NT2/D1 (cell line): ENCODE data around the gene TXNRD1.
"Not testable (repeated sequence)": the region's sequence is repeated elsewhere in the genome, so short reads cannot be mapped to it uniquely, and the experiment has no call there.

ENCODE experiments used
- DNase-seq: peaks from one replicate; pipeline ENCODE4 v3.0.0-alpha.2; 2011; ENCODE audit warnings: low read depth, low spot score
- H3K27me3 ChIP-seq: 2 replicates; pipeline ENCODE4 v1.6.0; 2011; ENCODE audit warnings: mild to moderate bottlenecking; ENCODE audit not compliant: insufficient read length, insufficient read depth
- H3K36me3 ChIP-seq: 2 replicates; pipeline ENCODE4 v1.6.1; 2011; ENCODE audit warnings: mild to moderate bottlenecking, low read length, mixed read lengths; ENCODE audit not compliant: insufficient read depth, insufficient read length
- H3K4me1 ChIP-seq: 2 replicates; pipeline ENCODE4 v1.5.1; 2011; ENCODE audit not compliant: insufficient read depth, insufficient read length
- H3K4me3 ChIP-seq: 2 replicates; pipeline ENCODE4 v1.5.1; 2011; ENCODE audit warnings: low read depth; ENCODE audit not compliant: insufficient read length
- H3K9ac ChIP-seq: 2 replicates; pipeline ENCODE4 v1.6.0; 2011; ENCODE audit warnings: low read depth; ENCODE audit not compliant: insufficient read length
- H3K9me3 ChIP-seq: 2 replicates; pipeline ENCODE4 v1.5.1; 2011; ENCODE audit warnings: mild to moderate bottlenecking, low read length; ENCODE audit not compliant: insufficient read depth
- SUZ12 ChIP-seq: IDR thresholded peaks from 2 replicates; pipeline ENCODE4 v1.6.1; 2011; ENCODE audit not compliant: insufficient read length, insufficient read depth; ENCODE audit errors: extremely low read depth
- YY1 ChIP-seq: IDR thresholded peaks from 2 replicates; pipeline ENCODE4 v1.6.1; 2011; ENCODE audit not compliant: insufficient read length, insufficient read depth
- ZNF274 ChIP-seq: IDR thresholded peaks from 2 replicates; pipeline ENCODE4 v1.6.1; 2011; ENCODE audit warnings: mild to moderate bottlenecking, low read depth, low read length

The TXNRD1 gene

GRCh38 chr12:104172570-104172947 lies 43.0 kb upstream of the TXNRD1 start:
- Histone ChIP-seq H3K4me1 (peaks cover under 1% of the 10 kb centered on the region), H3K9me3 (no peaks in the 10 kb centered on the region), H3K4me3 (no peak overlapping the region), H3K27me3 (no peaks in the 10 kb centered on the region), H3K9ac (no peak overlapping the region), H3K36me3 (no peaks in the 10 kb centered on the region)
- DNase-seq = no peak
- TF ChIP-seq YY1 (no peak), SUZ12 (no peak), ZNF274 (no peak)

DNA sequence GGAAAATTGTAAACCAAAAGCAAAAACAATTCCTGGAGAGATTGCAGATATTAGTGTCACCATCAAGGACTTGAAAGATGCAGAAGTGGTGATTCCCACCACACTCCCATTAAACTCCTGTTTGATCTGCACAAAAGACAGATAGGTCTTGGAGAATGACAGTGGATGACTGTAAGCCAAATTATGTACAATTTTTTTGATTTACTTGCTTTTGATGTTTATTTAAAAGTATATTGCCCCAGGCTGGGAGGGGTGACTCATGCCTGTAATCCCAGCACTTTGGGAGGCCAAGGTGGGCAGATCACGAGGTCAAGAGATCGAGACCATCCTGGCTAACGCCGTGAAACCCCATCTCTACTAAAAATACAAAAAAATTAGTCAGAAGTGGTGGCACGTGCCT lies 41.8 kb upstream of the TXNRD1 start:
- H3K4me3 ChIP-seq, DNase-seq, H3K4me1 ChIP-seq, H3K9me3 ChIP-seq, H3K27me3 ChIP-seq, H3K36me3 ChIP-seq, H3K9ac ChIP-seq: not testable (repeated sequence)

DNA sequence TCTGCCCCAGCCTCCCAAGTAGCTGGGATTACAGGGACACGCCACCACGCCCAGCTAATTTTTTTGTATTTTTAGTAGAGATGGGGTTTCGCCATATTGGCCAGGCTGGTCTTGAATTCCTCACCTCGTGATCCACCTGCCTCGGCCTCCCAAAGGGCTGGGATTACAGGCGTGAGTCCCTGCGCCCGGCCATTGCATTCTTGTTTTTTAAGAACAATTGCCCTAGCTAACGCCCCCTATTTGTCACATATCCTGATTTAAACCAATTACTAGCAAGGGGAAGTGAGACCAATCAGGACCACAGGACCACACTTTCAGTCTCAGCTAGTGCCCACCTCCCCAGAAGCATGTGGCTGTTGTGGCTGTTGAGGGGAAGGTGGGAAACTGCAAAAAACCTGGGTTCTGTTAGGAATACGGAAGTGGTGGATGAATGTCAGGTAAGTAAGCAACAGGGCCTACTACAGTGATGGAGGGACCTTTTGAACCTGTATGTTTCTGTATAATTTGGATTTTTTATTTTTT lies 39.8 kb upstream of the TXNRD1 start:
- Histone ChIP-seq H3K27me3 (no peaks in the 10 kb centered on the region), H3K4me3 (no peak overlapping the region), H3K4me1 (peaks cover 5% of the 10 kb centered on the region), H3K9me3 (no peaks in the 10 kb centered on the region), H3K36me3 (no peaks in the 10 kb centered on the region), H3K9ac (no peak overlapping the region)
- TF ChIP-seq YY1 (no peak), SUZ12 (no peak), ZNF274 (no peak)
- no peak for DNase-seq

DNA sequence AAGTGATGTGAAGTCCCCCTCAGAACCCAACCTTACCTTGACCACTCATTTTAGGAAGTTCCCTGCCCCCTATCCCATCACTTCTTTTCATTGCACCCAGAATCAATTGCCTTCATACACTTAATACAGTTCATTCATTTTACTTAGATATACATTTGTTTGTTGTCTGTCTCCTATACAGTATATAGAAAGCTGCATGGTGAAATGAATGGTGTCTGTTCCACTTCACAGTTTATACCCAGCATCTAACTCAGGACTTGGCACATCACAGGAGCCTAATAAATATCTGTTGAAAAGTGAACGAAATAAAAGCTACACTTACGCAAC lies 38.3 kb upstream of the TXNRD1 start:
- DNase-seq = no peak
- no peaks in the 10 kb centered on the region for H3K27me3 ChIP-seq
- no peak overlapping the region for H3K9ac ChIP-seq
- TF ChIP-seq ZNF274 (no peak), YY1 (no peak), SUZ12 (no peak)
- H3K36me3 ChIP-seq = no peaks in the 10 kb centered on the region
- H3K4me3 ChIP-seq = no peak overlapping the region
- H3K4me1 ChIP-seq = peaks cover 5% of the 10 kb centered on the region
- H3K9me3 ChIP-seq = no peaks in the 10 kb centered on the region

DNA sequence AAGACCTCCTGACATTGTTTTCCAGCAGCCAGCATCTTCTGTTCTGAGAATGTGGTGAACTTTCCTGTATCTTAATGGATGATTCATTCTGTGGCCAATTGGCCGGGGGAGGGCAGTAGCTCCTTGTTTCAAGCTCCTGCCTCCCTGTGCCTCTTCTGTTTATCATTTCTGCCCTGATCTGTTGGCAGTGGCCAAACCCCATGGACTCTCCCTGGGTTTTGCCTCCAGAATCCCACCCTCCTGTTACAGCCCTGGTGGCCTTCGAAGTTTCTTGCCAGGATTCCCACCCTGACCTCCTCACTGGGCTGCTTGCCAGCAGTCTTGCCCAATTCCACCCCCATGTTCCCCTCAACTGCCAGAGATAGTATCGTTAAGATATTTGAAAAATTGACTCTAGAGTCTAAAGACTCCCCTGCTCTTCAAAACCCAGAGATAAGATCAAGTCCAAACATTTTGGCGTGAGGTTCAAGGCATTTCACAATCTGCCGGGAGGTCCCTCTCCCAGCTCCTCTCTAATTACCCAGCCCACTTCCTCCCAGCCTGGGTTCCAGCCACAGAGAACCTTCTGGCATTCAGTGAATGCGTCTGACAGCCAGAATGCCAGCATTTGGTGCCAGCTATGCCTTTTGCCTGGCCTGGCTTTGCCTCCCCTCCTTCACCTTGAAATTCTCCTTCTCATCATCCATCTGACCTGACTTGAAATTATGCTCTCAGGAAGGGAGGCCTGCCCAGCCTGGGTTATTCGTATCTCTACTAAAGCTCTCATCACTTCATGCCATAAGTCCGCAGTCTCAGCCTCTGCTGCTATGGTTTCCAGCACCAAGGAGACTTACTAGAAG lies 37.7 kb upstream of the TXNRD1 start:
- TF ChIP-seq SUZ12 (no peak), ZNF274 (no peak), YY1 (no peak)
- H3K9me3 ChIP-seq = no peaks in the 10 kb centered on the region
- no peak overlapping the region for H3K4me3 ChIP-seq
- no peaks in the 10 kb centered on the region for H3K27me3 ChIP-seq
- peaks cover 5% of the 10 kb centered on the region for H3K4me1 ChIP-seq
- no peak overlapping the region for H3K9ac ChIP-seq
- H3K36me3 ChIP-seq = no peaks in the 10 kb centered on the region
- DNase-seq = no peak

GRCh38 chr12:104180374-104180773 lies 35.2 kb upstream of the TXNRD1 start:
- H3K4me1 ChIP-seq = peaks cover 5% of the 10 kb centered on the region
- H3K4me3 ChIP-seq = no peak overlapping the region
- DNase-seq = no peak
- H3K27me3 ChIP-seq = no peaks in the 10 kb centered on the region
- TF ChIP-seq ZNF274 = no peak
- TF ChIP-seq SUZ12 = no peak
- TF ChIP-seq YY1 = no peak
- no peaks in the 10 kb centered on the region for H3K36me3 ChIP-seq
- peaks cover 18% of the 10 kb centered on the region for H3K9me3 ChIP-seq
- H3K9ac ChIP-seq = no peak overlapping the region

- TF ChIP-seq YY1 (no peak), SUZ12 (no peak), ZNF274 (no peak)
- no peak for DNase-seq
Measured at GRCh38 chr12:104181313-104181712, 34.3 kb upstream of the TXNRD1 start.

GRCh38 chr12:104182144-104182543 lies 33.4 kb upstream of the TXNRD1 start:
- DNase-seq = no peak
- H3K9me3 ChIP-seq = peaks cover 18% of the 10 kb centered on the region
- no peak overlapping the region for H3K4me3 ChIP-seq
- H3K9ac ChIP-seq = no peak overlapping the region
- no peak for TF ChIP-seq ZNF274
- TF ChIP-seq SUZ12 = no peak
- no peak for TF ChIP-seq YY1
- H3K27me3 ChIP-seq = no peaks in the 10 kb centered on the region
- no peaks in the 10 kb centered on the region for H3K36me3 ChIP-seq
- peaks cover 5% of the 10 kb centered on the region for H3K4me1 ChIP-seq

More at GRCh38 chr12:104181313-104181712, 34.3 kb upstream of the TXNRD1 start:
- Histone ChIP-seq H3K4me3 (no peak overlapping the region), H3K36me3 (no peaks in the 10 kb centered on the region), H3K4me1 (peaks cover 5% of the 10 kb centered on the region), H3K9ac (no peak overlapping the region), H3K27me3 (no peaks in the 10 kb centered on the region), H3K9me3 (peaks cover 18% of the 10 kb centered on the region)
